Uterus (tissue), 2 donors: Measurements from ENCODE around the gene BTBD6.

Experiments
- POLR2A ChIP-seq, 2 donors: fragments of 450-650 bp; IDR thresholded peaks; one replicate each; pipeline ENCODE4 v1.6.1; 2016; ENCODE audit warnings: antibody characterized with exemption in 2 of 2, mild to moderate bottlenecking in 1 of 2, moderate library complexity in 1 of 2
- TF ChIP-seq, protein P1 (sequence below), 4 experiments: fragments of 200-600 bp in 2 of 4; fragments of 450-650 bp in 2 of 4; sonication (generic) in 2 of 4; IDR thresholded peaks; one replicate each; pipeline ENCODE4 v1.5.1; 2016 to 2019; ENCODE audit warnings: antibody characterized with exemption in 4 of 4, mild to moderate bottlenecking in 2 of 4, moderate library complexity in 1 of 4

DNA sequence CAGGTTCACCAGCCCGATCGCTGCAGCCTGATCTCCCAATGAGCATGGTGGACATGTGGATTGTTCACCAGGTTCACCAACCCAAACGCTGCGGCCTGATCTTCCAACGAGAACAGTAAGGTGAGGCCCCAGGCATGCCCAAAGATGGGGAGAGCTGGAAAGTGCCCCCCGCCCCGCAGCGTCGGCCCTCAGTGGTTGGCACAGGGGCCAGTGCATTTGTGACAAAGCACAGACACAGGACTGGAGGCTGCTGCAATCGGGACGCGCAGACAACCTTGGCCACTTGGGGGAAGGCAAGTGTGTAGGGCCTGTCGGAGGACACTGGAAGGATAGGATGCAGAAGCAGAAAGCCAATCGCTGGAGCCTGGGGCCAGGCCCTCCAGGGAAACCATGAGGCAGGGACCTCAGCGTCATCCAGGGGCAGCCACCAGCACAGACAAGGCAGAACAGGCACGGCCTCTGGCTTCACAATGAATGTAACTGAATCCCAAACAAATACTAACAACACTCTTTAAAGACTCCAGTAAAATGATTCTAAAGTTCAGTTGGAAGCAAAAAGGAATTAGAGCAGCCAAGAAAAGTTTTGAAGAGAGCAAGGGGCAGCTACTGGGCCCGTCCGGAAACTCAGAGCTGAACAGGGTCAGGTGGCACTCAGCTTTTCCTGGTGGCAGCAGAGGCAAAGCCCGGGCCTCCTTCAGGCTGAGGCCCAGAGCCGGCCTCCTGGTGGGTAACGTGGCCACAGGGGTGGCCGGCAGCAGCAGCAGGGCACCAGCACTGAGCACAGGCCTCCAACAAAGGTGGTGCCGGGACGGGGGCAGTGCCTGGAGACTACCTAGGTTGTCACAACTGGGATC lies 39.1 kb downstream of the BTBD6 start:
- TF ChIP-seq, protein P1, sequence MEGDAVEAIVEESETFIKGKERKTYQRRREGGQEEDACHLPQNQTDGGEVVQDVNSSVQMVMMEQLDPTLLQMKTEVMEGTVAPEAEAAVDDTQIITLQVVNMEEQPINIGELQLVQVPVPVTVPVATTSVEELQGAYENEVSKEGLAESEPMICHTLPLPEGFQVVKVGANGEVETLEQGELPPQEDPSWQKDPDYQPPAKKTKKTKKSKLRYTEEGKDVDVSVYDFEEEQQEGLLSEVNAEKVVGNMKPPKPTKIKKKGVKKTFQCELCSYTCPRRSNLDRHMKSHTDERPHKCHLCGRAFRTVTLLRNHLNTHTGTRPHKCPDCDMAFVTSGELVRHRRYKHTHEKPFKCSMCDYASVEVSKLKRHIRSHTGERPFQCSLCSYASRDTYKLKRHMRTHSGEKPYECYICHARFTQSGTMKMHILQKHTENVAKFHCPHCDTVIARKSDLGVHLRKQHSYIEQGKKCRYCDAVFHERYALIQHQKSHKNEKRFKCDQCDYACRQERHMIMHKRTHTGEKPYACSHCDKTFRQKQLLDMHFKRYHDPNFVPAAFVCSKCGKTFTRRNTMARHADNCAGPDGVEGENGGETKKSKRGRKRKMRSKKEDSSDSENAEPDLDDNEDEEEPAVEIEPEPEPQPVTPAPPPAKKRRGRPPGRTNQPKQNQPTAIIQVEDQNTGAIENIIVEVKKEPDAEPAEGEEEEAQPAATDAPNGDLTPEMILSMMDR (IDR thresholded peaks at IDR 0.05) = no peak
- no peak for TF ChIP-seq POLR2A (IDR thresholded peaks at IDR 0.05)
